Measurements from ENCODE around the gene PPP3R2. TPM values are rescaled to one million over a fixed set of nuclear protein-coding genes. Genes with fewer than 3 reads are reported as not detected.

The PPP3R2 gene
- total RNA-seq, 2 experiments from 2014 or later, result not detected

DNA sequence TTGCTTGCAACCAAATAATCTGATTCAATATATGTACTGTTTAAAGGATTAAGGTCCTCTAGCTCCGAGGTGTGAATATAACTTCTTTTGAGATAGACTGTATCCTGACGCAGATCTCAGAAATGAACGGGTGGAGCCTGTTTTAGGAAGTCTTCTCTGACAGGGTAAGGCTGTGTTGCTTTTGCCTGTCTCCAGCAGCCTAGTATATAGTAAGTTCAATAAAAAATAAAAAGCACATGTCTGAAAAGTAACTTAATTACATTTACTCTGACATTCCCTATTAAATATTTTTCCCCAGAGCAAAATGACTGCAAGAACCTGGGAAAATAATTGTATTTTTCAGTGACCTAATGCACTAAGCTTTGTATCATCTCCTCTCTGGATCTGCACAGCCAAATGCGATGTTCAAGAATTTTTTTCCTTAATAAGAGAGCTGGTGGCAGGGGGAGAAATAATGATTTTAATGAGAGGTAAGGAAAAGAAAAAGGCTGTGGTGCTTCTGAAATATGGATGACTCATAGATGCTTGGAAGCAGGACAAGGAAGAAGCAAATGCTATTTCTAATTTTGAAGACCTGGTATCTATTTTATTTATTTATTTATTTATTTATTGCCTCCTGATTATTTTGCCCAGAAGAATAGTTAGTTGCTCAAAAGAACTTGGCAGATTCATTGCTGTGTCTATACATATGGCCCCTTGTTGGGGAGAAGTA, 7.3 kb downstream of the PPP3R2 start:
- ChIA-PET CTCF (interaction anchor here (1.0 kb wide), 1 partner anchor 48 kb away, joined by 3 read pairs; no protein-coding TSS in a partner anchor), POLR2A (no interaction called here)
- intact Hi-C loops (cut with DNase I, micrococcal nuclease), result no loop called here
- H3K9me3 Mint-ChIP-seq (ENCODE audit: low read depth), result no peaks in the 10 kb centered on the region
- no peak overlapping the region for H3K27ac Mint-ChIP-seq
- H3K4me3 Mint-ChIP-seq, result no peak overlapping the region
- peaks cover 6% of the 10 kb centered on the region for H3K27me3 Mint-ChIP-seq
- peaks cover 12% of the 10 kb centered on the region for H3K4me1 Mint-ChIP-seq
- no peaks in the 10 kb centered on the region for H3K36me3 Mint-ChIP-seq (ENCODE audit: low read depth)
- DNase-seq, result no peak
- ATAC-seq, result no peak

DNA sequence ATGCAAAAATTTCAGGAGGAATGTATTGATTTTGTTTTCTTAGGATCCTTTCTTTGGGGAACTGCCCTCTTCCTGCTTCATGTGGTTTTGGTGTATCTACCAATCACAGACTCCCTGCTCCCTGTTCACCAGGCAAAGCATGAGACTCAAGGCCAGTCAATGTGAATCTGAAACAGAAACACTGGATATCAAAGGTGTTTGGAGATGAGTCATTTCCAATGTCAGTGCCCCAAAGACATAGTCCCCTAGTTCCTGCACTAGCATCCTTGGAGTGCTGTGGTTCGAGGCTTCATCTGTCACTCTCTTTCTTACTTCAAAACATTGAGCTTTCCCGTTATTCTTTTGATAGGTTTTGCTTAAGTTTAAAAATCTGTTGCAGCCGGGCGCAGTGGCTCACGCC, 8.1 kb downstream of the PPP3R2 start:
- POLR2A ChIA-PET, result no interaction called here
- no peak overlapping the region for H3K27ac Mint-ChIP-seq
- intact Hi-C loops (cut with DNase I, micrococcal nuclease), result loop anchor here in 1 of 2 experiments (1.0 kb wide), 1 partner anchor 53 kb away; the partner anchor contains the start of gene RNF20

DNA sequence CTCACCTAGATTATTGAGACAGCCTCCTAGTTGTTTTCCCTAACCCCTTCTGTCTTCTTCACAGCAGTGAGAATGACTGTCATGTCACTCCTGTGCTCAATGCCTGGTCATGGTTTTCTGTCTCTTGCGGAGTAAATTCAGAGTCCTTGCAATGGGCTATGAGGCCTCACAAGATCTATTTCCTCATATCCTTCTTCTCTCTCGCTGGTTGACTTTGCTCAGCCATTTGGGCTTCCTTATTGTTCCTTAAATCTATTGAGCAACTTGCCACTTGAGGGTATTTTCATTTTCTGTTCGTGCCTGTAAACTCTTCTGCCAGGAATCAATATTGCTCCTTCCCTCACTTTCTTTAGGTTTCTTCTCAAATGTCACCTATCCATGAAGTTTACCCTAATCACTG, 9.0 kb downstream of the PPP3R2 start:
- intact Hi-C loops (cut with DNase I, micrococcal nuclease), result loop anchor here in 1 of 2 experiments (1.0 kb wide), 1 partner anchor 52 kb away; the partner anchor contains the start of gene RNF20
- CTCF ChIA-PET, result interaction anchor here (0.6 to 1.4 kb wide), 2 partner anchors 9 to 1234 kb away, joined by 3 read pairs; no protein-coding TSS in a partner anchor

More for the DNA sequence above, 8.1 kb downstream of the PPP3R2 start:
- ATAC-seq, result peak; percentile 95
- Mint-ChIP-seq H3K4me3 (no peak overlapping the region), H3K9me3 (ENCODE audit: low read depth) (no peaks in the 10 kb centered on the region), H3K36me3 (ENCODE audit: low read depth) (no peaks in the 10 kb centered on the region), H3K4me1 (peaks cover 12% of the 10 kb centered on the region), H3K27me3 (peaks cover 6% of the 10 kb centered on the region)
- CTCF ChIA-PET, result interaction anchor here (1.0 kb wide), 1 partner anchor 49 kb away, joined by 3 read pairs; no protein-coding TSS in a partner anchor
- DNase-seq, result peak; percentile 38

DNA sequence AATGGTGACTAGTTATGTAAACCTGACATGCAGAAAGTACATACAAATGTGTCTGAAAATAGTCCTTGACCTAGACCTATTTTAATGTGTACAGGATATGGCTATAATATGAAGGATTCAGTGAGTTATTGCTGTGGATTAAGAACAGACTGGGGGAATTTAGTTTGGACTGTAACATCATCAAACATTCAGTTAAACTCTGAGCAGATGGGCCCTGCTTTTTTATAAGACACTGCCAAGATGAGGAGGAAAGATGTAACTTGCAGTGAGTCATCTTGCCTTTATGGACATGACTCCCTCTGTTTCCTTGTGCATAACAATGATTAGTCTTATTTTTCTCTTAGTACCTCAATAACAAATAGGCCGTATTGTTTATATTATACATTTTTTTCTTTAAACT, 12.2 kb downstream of the PPP3R2 start:
- no peak for ATAC-seq
- POLR2A ChIA-PET, result no interaction called here
- H3K36me3 Mint-ChIP-seq (ENCODE audit: low read depth), result no peaks in the 10 kb centered on the region
- no peak overlapping the region for H3K4me3 Mint-ChIP-seq
- DNase-seq, result no peak
- intact Hi-C loops (cut with DNase I, micrococcal nuclease), result no loop called here
- H3K27ac Mint-ChIP-seq, result no peak overlapping the region
- CTCF ChIA-PET, result interaction anchor here (1.4 kb wide), 1 partner anchor 13 kb away, joined by 4 read pairs; no protein-coding TSS in a partner anchor
- no peaks in the 10 kb centered on the region for H3K9me3 Mint-ChIP-seq (ENCODE audit: low read depth)
- peaks cover 6% of the 10 kb centered on the region for H3K27me3 Mint-ChIP-seq
- H3K4me1 Mint-ChIP-seq, result peaks cover 10% of the 10 kb centered on the region

More for the DNA sequence above, 9.0 kb downstream of the PPP3R2 start:
- H3K36me3 Mint-ChIP-seq (ENCODE audit: low read depth), result no peaks in the 10 kb centered on the region
- H3K4me3 Mint-ChIP-seq, result no peak overlapping the region
- peaks cover 6% of the 10 kb centered on the region for H3K27me3 Mint-ChIP-seq
- no peak overlapping the region for H3K27ac Mint-ChIP-seq
- POLR2A ChIA-PET, result no interaction called here
- DNase-seq (no peak), ATAC-seq (no peak)
- no peaks in the 10 kb centered on the region for H3K9me3 Mint-ChIP-seq (ENCODE audit: low read depth)
- H3K4me1 Mint-ChIP-seq, result peaks cover 12% of the 10 kb centered on the region

DNA sequence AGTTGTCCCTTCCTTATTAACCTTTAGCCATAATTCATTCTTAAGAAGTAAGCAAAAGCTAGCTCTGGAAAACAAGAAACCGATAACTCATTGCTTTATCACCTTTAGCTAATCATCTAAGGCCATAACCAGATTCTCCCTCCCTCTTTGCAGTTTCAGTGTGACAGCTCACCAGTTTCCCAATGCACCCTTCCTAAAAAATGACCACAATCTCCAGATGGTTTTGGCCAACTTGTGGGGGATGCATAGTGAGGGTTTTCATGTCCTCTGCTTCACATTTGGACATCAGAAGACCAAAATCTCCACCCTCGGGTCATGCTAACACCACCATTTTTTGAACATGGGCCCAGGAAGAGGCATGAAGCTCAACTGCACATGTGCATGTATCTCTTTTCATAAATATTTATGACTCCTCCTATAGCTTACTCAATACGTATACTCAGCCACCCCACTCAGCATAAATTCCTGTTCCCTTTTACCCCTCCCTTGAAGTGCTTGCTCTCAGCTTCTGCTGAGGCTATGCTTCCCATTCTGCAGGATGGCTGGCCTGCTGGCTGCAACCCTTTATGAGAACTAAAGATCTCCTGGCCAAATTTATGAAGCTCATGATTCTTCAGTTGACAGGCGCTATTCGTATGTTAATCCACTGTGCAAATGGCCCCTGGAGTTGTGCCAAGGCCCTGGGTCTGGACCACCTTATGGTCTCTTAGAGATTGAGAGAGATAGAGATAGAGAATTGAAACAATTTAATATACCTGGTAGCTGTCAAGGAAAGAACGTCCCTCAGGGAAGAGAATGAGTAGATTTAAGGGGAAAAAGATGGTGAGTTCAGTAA, 14.8 kb downstream of the PPP3R2 start:
- ChIA-PET CTCF (interaction anchor here (1.0 kb wide), 1 partner anchor 9 kb away, joined by 5 read pairs; no protein-coding TSS in a partner anchor), POLR2A (no interaction called here)
- no peak overlapping the region for H3K27ac Mint-ChIP-seq
- H3K4me3 Mint-ChIP-seq, result no peak overlapping the region
- intact Hi-C loops (cut with DNase I, micrococcal nuclease), result no loop called here
- no peaks in the 10 kb centered on the region for H3K36me3 Mint-ChIP-seq (ENCODE audit: low read depth)
- no peak for ATAC-seq
- peaks cover 5% of the 10 kb centered on the region for H3K4me1 Mint-ChIP-seq
- H3K9me3 Mint-ChIP-seq (ENCODE audit: low read depth), result no peaks in the 10 kb centered on the region
- peaks cover 2% of the 10 kb centered on the region for H3K27me3 Mint-ChIP-seq
- no peak for DNase-seq

DNA sequence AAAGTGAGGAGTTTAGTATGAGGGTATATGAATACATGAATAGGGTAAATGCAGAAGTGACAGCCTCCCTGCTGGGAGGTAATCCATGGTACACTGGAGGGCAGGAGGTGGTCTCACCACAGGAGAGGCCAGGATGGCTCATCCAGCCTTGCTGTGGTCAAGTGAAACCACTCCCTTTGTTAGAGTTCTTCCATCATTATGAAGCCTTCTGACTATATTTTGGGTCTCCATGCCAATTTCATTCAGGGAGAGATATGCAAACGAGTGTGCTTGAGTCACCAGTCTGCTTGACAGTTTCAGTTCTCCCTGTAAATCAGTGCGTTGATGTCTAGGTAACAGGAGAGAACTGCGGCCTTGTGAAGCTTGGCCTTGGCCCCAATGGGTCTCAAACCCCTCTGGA, 16.4 kb downstream of the PPP3R2 start:
- DNase-seq (no peak), ATAC-seq (no peak)
- ChIA-PET POLR2A (no interaction called here), CTCF (no interaction called here)
- no peaks in the 10 kb centered on the region for H3K9me3 Mint-ChIP-seq (ENCODE audit: low read depth)
- no peak overlapping the region for H3K27ac Mint-ChIP-seq
- no peak overlapping the region for H3K4me3 Mint-ChIP-seq
- intact Hi-C loops (cut with DNase I, micrococcal nuclease), result no loop called here
- H3K4me1 Mint-ChIP-seq, result peaks cover 19% of the 10 kb centered on the region
- H3K36me3 Mint-ChIP-seq (ENCODE audit: low read depth), result no peaks in the 10 kb centered on the region
- no peaks in the 10 kb centered on the region for H3K27me3 Mint-ChIP-seq

DNA sequence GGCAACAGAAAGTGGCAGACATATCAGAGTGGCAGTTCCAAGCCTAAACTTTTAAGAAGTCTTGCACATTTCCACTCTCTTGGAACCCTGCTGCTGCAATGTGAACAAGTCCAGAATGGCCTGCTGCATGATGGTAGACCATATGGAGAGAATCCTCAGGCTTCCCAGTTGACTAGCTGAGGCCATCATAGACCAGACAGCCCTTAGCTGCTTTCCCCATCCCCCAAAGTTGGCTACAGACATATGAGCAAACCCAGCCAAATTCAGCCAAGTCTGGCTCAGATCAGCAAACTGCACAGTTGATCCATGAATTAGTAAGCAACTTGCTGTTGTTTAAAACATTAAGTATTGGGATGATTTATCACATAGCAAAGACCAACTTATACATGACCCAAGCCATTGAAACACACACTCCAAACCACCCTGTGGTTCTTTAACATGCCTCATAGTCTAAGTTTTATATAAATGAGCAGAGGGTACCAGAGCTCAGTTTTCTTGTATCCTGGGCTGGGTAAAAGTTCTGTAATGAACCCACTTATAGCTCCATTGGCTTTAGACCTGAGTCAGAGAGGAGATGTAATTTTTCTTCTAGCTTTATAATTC, 19.9 kb downstream of the PPP3R2 start:
- peaks cover 55% of the 10 kb centered on the region for H3K4me1 Mint-ChIP-seq
- peaks cover 5% of the 10 kb centered on the region for H3K36me3 Mint-ChIP-seq (ENCODE audit: low read depth)
- intact Hi-C loops (cut with DNase I, micrococcal nuclease), result loop anchor here in 1 of 2 experiments (5.0 kb wide), 1 partner anchor 43 kb away; the partner anchor contains the start of gene RNF20
- ChIA-PET POLR2A (interaction anchor here (0.6 kb wide), 1 partner anchor 94 kb away, joined by 3 read pairs; no protein-coding TSS in a partner anchor), CTCF (interaction anchor here (1.6 kb wide), 1 partner anchor 18 kb away, joined by 4 read pairs; no protein-coding TSS in a partner anchor)
- no peak overlapping the region for H3K27ac Mint-ChIP-seq
- H3K9me3 Mint-ChIP-seq (ENCODE audit: low read depth), result no peaks in the 10 kb centered on the region
- DNase-seq (no peak), ATAC-seq (peak; percentile 14)
- H3K4me3 Mint-ChIP-seq, result no peak overlapping the region
- H3K27me3 Mint-ChIP-seq, result no peaks in the 10 kb centered on the region

DNA sequence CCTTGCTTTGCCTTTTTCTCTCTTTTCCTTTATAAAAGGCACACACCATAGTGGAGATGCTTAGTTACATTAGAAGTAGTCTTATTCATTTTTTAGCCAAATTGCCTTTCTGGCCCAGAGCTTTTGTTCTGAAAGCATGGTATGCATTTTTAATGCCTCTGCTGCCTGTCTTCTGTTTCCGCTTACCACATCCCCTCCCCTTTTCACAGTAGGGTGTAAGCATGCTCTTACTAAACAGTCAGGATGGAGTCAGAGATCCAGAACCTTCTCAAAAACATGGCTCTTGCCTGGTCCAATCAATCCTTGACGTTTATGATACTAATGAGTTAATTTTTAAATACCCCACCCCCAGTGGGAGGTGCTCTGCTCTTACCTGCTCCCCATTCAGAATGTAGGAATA, 22.5 kb downstream of the PPP3R2 start:
- ChIA-PET CTCF (interaction anchor here (1.0 kb wide), 1 partner anchor 9 kb away, joined by 3 read pairs; no protein-coding TSS in a partner anchor), POLR2A (no interaction called here)
- DNase-seq (no peak), ATAC-seq (no peak)
- Mint-ChIP-seq H3K4me1 (peaks cover 78% of the 10 kb centered on the region), H3K36me3 (ENCODE audit: low read depth) (peaks cover 21% of the 10 kb centered on the region), H3K27me3 (no peaks in the 10 kb centered on the region), H3K9me3 (ENCODE audit: low read depth) (no peaks in the 10 kb centered on the region), H3K27ac (peak overlapping the region; percentile 44), H3K4me3 (no peak overlapping the region)
- intact Hi-C loops (cut with DNase I, micrococcal nuclease), result loop anchor here in 1 of 2 experiments (5.0 kb wide), 1 partner anchor 40 kb away; the partner anchor contains the start of gene RNF20

DNA sequence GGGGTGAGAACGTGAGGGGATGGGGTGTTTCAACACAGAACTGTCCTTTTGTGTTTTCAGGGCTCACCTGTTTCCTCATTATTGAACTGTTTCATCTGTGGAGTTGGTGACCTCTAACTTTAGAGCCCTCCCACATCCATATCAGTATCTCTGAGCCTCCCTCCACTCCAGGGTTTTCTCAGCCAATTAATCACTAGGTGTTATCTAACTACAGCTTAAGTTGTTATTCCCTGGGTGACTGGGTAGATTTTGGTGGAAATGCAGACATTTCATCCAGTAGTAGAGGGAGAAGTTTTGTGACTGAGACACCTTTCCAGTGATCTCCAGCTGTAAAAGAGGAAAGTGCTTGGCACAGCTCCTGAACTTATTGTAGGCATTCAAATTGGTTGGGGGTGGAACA, 23.7 kb downstream of the PPP3R2 start:
- H3K9me3 Mint-ChIP-seq (ENCODE audit: low read depth), result no peaks in the 10 kb centered on the region
- intact Hi-C loops (cut with DNase I, micrococcal nuclease), result loop anchor here in 1 of 2 experiments (5.0 kb wide), 1 partner anchor 39 kb away; the partner anchor contains the start of gene RNF20
- peaks cover 25% of the 10 kb centered on the region for H3K36me3 Mint-ChIP-seq (ENCODE audit: low read depth)
- peaks cover 86% of the 10 kb centered on the region for H3K4me1 Mint-ChIP-seq
- peak overlapping the region; percentile 84 for H3K27ac Mint-ChIP-seq
- CTCF ChIA-PET, result interaction anchor here (0.6 to 1.4 kb wide), 3 partner anchors 9 to 31 kb away, joined by 3 to 5 read pairs (median 3); no protein-coding TSS in a partner anchor
- ATAC-seq, result no peak
- no peak overlapping the region for H3K4me3 Mint-ChIP-seq
- no peaks in the 10 kb centered on the region for H3K27me3 Mint-ChIP-seq
- POLR2A ChIA-PET, result no interaction called here
- no peak for DNase-seq

DNA sequence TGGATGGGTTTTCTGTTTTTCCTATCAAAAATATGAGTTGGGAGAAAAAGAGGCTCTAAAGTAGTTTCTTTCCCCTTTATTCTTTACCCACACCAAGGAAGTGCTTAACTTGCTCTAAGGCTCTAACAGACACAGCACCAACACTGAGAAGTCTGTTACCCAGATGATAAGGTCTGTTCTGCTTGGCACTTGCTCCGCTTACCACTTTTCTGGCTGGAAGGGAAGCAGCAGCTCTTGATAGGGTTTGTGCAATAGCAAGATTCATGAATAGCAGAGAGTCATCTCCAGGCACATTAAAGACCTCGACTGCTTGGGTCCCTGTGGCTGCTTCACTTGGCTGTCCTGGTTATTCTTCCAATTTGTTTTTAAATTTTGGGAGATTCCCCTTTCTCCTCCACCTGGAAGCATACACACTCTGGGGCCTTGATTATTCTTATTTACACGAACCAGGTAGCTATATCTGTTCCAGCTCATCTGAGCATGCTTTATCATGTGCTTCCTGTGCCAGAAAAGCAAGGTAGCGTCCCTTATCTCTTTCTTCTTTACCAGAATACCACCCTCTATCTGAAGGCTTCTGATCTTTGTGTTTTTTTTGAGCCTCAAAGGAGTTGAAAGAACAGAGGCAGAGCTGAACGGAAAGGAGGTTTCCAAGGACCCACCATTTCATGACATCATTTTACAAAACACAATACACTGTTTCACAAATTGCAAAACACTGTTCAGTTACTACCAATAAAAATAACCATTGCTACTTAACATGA, 24.8 kb downstream of the PPP3R2 start:
- H3K4me1 Mint-ChIP-seq, result peaks cover 81% of the 10 kb centered on the region
- H3K27me3 Mint-ChIP-seq, result no peaks in the 10 kb centered on the region
- DNase-seq (no peak), ATAC-seq (peak; percentile 47)
- CTCF ChIA-PET, result interaction anchor here (1.4 to 1.5 kb wide), 2 partner anchors 10 to 13 kb away, joined by 4 to 5 read pairs; no protein-coding TSS in a partner anchor
- H3K27ac Mint-ChIP-seq, result peak overlapping the region; percentile 84
- intact Hi-C loops (cut with DNase I, micrococcal nuclease), result loop anchor here in 1 of 2 experiments (5.0 kb wide), 1 partner anchor 38 kb away; the partner anchor contains the start of gene RNF20
- POLR2A ChIA-PET, result interaction anchor here (0.7 kb wide), 1 partner anchor 1977 kb away, joined by 4 read pairs; no protein-coding TSS in a partner anchor
- peaks cover 34% of the 10 kb centered on the region for H3K36me3 Mint-ChIP-seq (ENCODE audit: low read depth)
- H3K4me3 Mint-ChIP-seq, result no peak overlapping the region
- no peaks in the 10 kb centered on the region for H3K9me3 Mint-ChIP-seq (ENCODE audit: low read depth)
